Thyroid gland (tissue), 4 donors: ENCODE data around the gene RPL27A.

Source experiments
- POLR2A ChIP-seq, 2 donors: fragments of 450-650 bp; IDR thresholded peaks; one replicate each; pipeline ENCODE4 v1.6.1; 2017; ENCODE audit warnings: antibody characterized with exemption in 2 of 2, mild to moderate bottlenecking in 2 of 2, moderate library complexity in 1 of 2
- TF ChIP-seq, protein P1 (sequence below), 6 experiments: fragments of 200-600 bp in 3 of 6; fragments of 450-650 bp in 3 of 6; sonication (generic) in 3 of 6; IDR thresholded peaks; one replicate each; pipeline ENCODE4 v1.5.1; 2016 to 2019; ENCODE audit warnings: antibody characterized with exemption in 6 of 6, mild to moderate bottlenecking in 2 of 6, inconsistent platforms in 1 of 6, moderate library complexity in 1 of 6

DNA sequence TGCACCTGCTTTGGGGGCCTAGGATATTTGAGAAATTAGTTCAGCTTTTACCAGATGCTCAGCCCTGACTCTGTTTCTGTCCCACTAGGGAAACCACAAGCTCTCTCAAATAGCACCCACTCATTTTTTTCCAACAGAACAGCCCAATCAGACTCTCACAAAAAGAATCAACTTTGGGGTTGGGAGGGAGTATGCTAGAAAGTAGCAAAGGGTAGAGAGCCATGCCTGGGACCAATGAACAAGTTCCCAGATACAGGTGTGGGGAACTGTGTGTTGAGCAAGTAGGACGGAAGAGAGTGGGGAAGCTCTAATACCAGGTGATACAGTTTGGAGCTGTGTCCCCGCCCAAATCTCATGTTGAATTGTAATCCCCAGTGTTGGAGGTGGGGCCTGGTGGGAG, 41.3 kb upstream of the RPL27A start:
- TF ChIP-seq POLR2A (IDR thresholded peaks at IDR 0.05), result no peak
- TF ChIP-seq, protein P1, sequence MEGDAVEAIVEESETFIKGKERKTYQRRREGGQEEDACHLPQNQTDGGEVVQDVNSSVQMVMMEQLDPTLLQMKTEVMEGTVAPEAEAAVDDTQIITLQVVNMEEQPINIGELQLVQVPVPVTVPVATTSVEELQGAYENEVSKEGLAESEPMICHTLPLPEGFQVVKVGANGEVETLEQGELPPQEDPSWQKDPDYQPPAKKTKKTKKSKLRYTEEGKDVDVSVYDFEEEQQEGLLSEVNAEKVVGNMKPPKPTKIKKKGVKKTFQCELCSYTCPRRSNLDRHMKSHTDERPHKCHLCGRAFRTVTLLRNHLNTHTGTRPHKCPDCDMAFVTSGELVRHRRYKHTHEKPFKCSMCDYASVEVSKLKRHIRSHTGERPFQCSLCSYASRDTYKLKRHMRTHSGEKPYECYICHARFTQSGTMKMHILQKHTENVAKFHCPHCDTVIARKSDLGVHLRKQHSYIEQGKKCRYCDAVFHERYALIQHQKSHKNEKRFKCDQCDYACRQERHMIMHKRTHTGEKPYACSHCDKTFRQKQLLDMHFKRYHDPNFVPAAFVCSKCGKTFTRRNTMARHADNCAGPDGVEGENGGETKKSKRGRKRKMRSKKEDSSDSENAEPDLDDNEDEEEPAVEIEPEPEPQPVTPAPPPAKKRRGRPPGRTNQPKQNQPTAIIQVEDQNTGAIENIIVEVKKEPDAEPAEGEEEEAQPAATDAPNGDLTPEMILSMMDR (IDR thresholded peaks at IDR 0.05), result no peak
